Measurements from ENCODE around the gene STON2.

STON2 gene

DNA sequence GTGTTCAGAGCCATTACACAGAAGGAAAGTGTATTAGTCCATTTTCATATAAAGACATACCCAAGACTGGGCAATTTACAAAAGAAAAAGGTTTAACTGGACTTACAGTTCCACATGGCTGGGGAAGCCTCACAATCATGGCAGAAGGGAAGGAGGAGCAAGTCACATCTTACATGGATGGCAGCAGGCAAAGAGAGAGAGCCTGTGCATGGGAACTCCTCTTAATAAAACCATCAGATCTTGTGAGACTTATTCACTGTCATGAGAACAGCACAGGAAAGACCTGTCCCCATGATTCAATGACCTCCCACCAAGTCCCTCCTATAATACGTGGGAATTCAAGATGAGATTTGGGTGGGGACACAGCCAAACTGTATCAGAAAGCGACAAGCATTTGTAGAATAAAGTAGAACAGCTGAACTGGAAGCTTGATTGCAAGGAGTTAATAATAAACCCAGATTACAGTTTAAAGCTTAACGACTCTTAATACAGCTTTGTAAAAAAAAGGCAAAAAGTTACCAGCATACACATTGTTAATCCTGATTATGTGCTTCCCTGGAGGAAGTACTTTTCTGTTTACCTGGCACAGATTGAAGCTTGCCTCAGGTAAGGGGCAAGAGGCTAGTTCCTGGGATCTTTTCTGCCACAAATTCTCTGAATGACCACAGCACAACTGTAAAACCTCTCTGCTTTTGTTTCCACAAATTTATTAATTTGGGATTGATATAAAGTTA lies 18.1 kb upstream of the STON2 start:
- DNase-seq: no peak

DNA sequence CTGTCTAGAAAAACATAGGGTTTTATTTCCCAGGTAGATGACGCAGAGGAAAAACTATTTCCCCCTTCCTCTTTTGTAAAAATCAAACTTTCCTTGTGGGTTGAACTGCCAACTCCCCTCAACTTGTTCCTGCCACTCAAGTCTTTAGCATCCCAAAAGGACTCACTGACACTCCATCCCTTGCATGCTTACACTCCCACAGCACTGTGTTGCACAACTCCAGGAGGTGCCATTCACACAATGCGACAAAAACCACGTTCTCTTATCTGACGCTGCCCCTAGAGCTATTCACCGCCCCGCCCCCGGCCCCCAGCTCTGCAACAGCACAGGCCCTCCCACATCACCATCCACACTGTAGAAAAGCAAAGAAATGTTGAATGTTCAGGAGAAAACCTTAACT lies 16.9 kb upstream of the STON2 start:
- DNase-seq: no peak

DNA sequence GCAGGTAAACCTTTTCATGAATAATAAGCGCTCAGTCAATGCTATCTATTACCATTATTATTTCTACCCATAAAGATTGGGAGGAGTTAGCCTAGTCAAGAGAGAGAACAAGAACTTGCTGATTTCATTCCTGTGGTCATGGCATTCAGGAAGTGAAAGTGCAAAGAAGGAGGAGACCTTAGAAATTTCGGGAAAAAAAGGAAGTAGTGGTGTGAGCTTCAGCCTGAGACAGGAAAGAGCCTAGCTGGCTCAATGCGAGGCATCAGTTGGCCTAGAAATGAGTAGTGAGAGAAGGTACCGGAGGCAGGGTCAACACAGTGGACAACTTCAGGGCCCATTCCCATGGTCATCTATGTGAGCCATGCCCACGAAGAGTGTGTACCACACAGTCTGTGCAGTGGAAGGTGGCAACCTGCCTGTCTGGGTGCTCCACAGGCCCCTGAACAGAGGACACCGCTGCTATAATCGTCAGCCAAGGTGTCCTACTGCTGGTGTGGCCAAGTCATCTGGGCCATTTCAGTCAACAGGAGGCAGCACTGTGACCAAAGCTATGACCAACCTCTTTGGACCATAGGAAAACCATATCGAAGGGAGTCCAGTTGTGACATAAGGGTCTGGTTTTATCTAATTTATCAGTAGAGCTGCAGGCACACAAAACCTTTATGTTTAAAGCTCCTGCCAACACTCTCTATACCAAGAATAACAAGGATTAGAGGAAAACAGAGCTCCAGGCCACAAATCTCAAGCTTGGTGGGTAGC lies 16.2 kb upstream of the STON2 start:
- no peak for DNase-seq

DNA sequence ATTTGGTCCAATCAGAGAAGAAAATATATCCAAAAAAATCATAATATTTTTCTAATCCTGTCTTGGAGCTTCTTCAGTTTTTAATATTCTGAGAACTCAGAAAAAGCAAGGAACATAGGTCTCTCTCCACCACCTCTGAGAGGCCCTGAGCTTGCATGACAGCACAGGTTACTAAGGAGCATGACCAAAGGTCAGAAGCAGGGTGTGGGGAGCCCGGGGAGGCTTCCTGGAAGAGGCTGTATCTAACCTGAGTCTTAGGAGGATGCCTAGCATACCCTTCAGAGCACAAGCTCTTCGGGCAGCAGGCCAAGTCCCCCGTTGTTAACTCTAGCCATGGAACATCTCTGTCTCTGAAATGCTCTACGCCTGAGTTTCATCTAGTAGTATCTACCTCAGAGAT lies 15.7 kb upstream of the STON2 start:
- no peak for DNase-seq

DNA sequence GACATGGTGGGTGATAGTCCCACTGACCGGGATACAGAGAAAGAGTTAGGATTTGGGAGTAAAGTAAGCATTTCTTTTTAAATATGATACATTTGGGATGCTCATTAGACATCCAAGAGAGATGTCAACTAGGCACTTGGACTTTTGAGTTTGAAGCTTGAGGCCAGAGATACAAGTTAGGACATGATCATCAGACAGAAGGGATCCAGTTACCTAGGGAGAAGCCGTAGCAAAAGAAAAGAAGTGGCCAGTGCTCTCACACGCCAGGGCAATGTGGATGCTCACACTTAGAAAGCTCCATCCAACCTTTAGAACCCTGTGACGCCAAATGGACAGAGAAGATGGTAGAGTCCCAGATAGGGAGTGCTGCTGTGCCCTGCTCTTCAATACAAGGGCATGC lies 14.0 kb upstream of the STON2 start:
- no peak for DNase-seq

DNA sequence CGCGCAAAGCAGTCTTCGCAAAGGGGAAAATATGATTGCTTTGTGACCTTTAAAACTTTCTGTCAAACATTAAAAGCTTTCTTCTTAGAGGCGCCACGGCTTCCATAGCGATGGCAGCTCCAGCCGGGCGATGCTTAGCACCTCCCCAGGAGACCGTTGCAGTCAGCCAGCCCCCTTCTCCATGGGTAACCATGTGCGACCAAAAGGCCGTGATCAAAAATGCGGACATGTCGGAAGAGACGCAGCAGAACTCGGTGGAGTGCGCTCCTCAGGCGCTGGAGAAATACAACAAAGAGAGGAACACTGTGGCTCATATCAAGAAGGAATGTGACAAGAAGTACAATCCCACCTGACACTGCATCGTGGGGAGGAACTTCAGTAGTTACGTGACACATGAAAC lies 12.7 kb upstream of the STON2 start:
- no peak for DNase-seq

DNA sequence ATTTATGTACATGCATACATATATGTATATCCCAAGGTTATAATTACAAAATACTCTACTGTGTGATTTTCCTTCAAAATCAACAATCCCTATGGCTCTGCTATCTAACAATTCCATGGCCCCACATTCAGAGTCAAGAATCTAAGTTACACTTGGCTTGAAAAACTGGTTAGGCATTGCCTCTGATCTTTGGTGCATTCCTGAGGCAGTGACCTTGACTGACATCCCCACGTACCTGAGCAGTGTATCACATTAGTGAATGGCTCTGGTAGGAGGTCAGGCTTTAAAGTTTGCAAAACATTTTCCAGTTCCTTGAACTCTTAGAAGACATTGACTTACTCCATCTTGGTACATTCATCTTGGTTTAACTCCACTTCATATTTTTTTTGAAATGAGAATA lies 8.5 kb upstream of the STON2 start:
- no peak for DNase-seq

DNA sequence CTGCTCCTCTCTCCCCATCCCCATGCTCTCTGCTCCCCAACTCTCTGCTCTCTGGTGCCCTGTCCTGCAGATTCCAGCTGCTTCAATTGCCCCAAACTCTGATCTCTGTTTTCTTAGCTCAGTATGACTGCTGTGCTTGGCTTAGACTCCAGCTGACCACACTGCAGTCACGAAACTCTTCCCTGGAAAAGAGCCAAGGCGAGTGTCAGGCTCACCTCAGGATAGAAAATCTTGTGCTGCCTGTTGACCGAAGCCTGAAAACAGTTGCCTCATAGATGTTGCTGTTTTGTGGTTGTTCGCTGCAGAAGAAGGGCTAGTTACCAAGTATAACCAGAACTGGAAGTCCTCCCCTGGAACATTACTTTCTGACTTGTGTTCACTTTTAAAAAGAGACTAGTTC lies 6.7 kb upstream of the STON2 start:
- peak; percentile 54 for DNase-seq

DNA sequence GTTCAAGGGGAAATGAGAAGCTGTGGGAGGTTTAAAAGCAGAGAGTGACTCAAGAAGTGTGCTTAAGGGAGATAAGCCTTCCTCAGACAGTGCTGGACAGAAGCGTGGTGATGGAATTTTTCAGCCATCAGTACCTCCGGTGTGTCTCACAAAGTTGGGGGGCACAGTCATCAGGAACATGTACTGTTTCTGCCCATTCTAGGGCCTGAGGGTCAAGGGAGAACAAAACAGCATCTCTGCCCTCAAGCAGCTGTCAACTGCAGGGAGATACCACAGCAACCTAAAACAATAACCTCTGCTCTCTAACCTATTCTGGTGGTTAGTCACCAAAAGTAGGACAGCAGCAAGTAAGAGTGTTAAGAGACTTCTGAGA lies 2.0 kb upstream of the STON2 start:
- DNase-seq: no peak

DNA sequence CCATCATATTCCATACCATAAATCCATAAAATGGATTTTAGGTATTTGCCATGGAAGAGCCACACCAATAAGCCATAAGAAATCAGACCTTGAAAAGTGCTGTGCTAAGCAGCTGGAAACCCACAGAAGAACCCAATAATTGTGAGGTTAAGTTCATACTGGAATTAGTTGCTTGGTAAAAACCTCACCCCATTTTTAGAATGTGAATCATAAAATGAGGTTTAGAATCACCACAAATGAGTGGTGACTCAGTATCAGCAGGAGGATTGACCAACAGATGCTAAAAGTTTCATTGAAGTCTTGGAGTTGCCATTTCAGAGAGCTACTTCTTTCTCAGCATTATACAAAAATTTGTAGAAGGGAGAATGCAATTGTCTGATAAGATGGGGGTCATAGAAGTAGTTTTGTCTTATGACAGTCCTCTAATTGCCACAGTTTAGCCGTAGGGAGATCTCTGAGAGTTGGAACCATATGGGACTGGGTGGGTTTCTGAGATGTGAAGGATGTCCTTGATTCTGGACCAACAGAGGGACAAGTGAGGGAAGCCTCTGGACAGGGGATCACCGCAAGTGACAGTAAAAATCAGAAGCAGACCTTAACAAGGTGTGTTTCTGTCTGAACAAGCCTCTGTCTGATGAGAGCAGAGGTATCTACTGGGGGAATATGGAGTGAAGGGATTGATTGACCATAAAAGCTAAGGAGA lies 1.4 kb upstream of the STON2 start:
- DNase-seq: no peak

DNA sequence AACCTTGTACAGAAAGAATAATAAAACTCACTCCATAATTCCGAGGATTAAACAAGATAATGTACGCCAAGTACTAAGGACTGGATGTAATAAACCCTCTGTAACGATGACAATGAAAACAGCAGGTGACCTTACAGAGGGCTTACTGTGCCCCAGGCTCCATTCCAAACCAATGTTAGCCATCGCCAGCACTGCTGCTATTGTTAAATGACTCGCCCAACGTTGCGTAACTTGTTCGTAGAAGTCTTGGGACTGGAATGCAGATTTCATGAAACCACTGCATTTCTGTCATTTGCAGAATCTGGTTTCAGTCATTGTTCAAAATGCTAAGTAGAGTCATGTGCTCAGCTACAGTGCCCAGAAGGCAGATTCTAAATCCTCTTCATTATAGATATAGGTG lies 728 bp upstream of the STON2 start:
- DNase-seq: peak; percentile 22

DNA sequence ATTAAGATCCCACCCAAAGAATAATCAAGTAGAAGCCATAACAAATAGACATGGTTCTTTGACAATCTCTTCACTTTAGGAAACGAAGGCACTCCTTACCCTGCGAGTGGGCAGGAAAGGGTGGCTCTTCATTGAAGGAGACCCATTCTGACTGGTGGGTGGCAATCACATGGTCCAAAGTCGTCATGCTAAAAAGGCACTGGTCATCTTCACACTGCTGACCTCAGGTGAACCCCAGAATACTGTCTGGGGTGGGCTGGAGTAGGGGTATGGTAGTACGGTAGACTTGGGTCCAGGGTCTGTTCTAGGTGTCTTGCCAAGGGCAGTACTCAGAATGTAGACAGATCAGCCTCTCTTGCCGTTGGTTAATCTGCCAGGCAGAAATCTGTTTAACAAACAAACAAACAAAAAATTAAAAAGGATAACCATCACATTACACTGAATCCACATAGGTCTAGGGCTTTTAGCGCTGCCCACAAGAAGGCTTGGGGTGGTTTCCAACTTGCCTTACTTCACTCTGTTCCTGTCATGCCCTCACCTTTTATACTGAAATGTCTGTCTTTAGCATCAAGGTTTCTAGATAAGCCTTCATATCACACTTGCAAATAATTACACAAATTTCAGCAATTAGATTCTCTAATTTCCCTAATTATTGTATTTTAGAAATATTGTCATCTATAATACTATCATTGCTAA lies 1.8 kb downstream of the STON2 start:
- no peak for DNase-seq

DNA sequence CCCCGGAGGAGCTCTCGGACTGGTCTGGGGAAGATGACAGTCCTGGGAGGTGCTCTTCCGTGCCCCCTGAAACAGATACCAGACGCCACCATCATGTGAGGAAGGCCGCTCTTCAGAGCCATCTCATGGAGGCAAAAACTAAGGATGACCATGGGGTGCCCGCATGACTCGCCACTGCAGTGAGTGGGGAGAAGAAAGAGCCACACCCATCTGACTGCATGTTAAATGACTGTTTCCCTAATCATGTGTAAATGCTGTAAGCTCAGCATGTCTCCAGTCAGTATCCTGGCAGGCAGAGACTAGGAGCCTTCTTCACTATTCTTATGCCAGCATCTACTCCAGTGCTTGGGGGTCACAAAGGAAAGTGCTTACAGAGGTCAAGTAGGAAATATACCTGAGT lies 4.0 kb downstream of the STON2 start:
- no peak for DNase-seq

DNA sequence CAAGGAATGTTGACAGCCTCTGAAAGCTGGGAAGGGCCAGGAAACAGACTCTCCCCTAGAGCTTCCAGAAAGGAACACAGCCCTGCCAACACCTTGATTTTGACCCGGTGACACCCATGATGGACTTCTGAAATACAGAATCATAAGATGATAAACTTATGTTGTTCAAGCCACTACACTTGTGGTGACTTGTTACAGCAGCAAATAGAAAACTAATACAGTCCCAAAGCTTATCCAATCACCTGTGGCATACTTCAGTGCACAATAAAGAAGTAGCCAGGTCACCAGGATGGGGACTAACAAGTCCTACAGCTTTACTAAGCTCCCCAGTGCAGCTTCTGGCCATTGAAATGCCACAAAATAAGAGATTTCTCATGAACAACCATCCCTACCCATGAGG lies 5.4 kb downstream of the STON2 start:
- DNase-seq: no peak

DNA sequence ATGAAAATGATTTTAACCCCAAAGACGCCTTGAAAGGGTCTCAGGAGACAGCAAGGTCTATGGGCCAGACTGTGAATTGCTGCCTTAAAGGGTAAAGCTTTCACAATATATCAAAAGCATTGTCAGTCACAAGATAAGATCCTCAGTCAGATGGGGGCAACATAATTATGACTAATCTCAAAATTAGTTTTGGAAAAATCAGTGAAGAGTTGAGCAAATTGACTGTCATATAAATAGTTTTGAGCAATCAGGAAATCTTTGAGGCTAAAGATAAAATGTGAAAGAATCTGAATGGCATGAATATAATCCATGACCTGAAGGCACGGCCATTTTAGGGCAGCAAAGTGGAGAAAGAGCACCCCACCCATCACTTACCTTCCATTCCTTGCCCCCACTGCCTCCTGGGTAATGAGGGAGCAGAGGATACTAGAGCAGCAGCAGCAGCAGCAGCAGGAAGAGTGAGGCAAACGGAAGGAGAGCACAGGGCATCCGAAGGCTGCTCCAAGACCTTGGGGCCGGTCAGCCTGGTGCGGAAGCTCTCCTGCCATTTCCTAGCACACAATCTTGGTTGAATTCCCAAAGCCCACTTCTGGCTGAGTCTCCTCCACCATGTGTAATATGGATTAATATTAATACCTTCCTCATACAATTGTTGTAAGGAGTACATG lies 7.0 kb downstream of the STON2 start:
- DNase-seq: no peak

DNA sequence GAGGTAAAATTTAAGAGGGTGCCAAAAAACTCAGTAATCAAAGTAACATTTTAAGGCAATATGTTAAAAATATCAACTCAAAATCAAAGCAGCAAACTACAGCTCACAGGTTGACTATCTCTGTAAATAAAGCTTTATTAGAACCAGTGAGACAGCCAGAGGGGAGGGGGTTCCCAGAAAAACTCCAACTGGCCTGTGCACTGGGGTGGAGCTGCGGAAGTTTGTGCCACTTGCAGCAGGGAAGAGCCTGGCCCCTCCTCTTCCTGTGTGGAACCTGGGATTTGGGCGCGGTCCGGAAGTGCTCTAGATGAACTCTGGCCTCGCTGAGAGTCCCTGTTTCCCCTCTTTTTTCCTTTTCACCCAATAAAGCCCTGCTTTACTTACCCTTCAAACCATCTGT lies 8.1 kb downstream of the STON2 start:
- DNase-seq: no peak

DNA sequence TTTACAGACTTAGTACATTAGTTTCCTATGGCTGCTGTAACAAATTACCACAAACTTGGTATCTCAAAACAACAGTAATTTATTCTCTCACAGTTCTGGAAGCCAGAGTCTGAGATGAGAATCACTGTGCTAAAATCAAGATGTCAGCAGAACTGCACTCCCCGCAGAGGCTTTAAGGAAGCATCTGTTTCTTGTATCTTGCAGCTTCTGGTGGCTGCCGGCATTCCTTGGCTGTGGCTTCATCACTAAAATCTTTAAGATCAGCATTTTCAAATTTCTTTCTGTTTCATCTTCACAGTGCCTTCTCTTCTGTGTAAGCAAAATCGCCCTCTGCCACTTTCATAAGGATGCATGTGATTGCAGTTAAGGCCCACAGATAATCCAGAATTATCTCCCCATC lies 9.4 kb downstream of the STON2 start:
- DNase-seq: no peak

DNA sequence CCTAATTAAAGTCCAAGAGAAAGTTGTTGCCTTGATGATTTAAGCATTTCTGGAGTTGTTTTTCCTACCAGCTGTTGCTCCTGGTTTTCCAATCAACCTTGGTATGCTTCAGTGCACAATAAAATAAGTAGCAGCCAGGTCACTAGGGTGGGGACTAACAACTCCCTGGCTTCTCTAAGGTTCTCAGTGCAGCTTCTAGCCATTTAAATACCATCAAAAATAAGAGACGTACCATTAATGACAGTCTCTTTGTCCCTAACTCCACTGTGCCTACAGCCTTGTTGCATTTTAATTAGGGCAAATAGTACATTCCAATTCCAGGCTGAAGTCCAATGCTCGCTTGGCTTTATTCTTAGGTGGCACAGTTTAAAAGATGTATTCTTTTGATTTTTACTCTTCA lies 11.8 kb downstream of the STON2 start:
- DNase-seq: no peak

DNA sequence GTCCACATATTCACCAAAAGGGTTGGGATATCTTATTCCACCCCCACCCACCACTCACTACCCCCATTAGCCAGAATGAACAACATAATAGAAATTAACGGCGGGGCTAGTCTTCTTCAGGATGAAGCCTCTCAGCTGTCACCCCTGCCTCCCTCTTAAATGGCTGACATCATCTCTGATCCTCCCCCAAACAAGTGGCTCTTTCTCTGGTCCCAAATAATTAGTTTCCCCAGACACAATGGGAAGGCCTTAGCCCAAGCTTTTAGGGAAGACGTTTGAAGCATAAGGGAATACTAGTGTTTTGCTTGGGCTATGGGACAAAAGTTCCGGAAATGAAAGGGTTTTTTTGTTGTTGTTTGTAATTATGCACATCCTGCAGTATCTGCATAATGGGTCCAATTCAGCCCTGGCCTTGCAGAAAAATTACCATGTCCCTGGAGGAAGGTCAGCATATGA lies 13.8 kb downstream of the STON2 start:
- no peak for DNase-seq

DNA sequence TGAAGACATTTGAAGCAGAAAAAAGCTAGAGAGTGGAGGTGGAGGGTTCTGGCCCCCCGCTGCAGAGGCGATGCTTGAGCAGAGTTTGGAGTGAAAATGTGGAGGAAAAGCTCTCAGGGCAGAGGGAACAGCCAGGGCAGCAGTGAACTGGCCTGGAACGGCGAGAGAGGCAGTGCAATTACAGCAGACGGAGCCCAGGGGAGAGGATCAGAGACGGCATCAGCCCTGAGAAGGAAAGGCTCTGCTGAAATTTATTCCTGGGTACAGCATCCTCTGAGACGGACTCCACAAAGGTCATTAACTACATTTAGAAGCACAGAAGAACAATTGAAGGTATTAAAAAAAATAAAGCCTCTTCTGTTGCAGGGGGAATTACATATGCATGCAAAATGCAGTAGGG lies 14.2 kb downstream of the STON2 start:
- no peak for DNase-seq

DNA sequence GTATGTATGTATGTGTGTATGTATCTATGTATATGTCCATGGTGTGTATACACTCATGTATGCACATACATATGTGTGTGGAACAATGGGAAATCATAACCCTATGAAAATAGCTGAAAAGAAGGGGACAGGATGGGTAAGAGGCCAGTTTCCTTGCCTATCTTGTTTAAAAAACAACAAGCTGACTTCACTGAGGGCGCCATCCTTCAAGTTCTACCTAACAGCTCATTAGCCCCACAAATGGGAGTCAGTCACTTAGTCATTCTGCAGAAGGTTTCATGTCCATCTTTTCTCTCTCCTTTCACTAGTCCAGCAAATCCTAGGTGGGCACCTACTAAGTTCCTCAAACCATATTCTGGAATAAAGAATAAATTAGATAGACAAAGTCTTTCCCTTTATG lies 14.7 kb downstream of the STON2 start:
- no peak for DNase-seq

DNA sequence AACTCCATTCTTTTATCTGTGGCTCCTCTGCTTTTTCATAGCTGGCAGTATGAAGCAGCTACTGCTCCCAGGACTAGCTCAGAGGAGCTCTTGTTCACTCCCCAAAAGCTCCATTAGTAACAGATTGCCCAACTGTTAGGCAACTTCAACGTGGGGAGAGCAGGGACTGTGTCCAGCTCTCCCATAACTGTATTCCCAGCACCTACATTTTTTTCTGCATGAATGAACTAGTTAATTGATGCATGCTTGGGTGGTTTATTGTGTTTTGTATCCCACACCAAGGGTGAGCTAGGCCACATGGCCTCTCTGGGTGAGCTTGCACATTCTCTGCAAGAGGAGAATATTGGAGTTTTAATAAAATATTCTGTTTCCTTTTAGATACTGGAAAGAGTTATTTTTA lies 15.2 kb downstream of the STON2 start:
- peak; percentile 60 for DNase-seq

Measured in COR-L47 (cell line).